B cell (primary cell): ENCODE results near the gene LSM4. TPM values are rescaled to one million over a fixed set of nuclear protein-coding genes. Genes with fewer than 3 reads are reported as not detected.

Experiments used
- ATAC-seq: fragments of 200-7000 bp; cut with Tn5 transposase; one replicate; pipeline ENCODE4 v1.10.0; 2021; ENCODE audit warnings: low read depth, mild to moderate bottlenecking, moderate number of reproducible peaks, moderate library complexity
- CTCF ChIA-PET: fragments of 350-600 bp; sonication (Branson Sonifier 250); formaldehyde crosslinking; loops from one replicate; lab custom pipeline; 2021; ENCODE audit warnings: antibody characterized with exemption, inconsistent platforms; lab: Charles Lee
- POLR2A ChIA-PET: fragments of 350-600 bp; sonication (Branson Sonifier 250); formaldehyde crosslinking; loops from one replicate; lab custom pipeline; 2021; ENCODE audit warnings: antibody characterized with exemption; lab: Charles Lee
- DNase-seq: peaks from one replicate; pipeline ENCODE4 v3.0.0; 2013
- H2AFZ ChIP-seq: 2 replicates; pipeline ENCODE4 v1.6.1; 2012; ENCODE audit warnings: mild to moderate bottlenecking, low read depth, low read length; ENCODE audit not compliant: insufficient read depth, poor library complexity, severe bottlenecking
- H3K27ac ChIP-seq, 2 donors: 1 replicate in 1 of 2; 2 replicates in 1 of 2; pipeline ENCODE4 v1.5.1; 2012 to 2013; ENCODE audit warnings: low read length in 2 of 2, mild to moderate bottlenecking in 2 of 2, moderate library complexity in 1 of 2
- H3K27me3 ChIP-seq, 4 experiments: fragments of 200-600 bp in 1 of 4; sonication (generic) in 1 of 4; replicated peaks in 1 of 4; 1 replicate in 2 of 4; 2 replicates in 2 of 4; pipeline versions ENCODE4 v1.6.1 to v1.7.0; 2013 to 2016; ENCODE audit warnings: low read length in 3 of 4, mild to moderate bottlenecking in 2 of 4, mixed read lengths in 1 of 4, moderate library complexity in 1 of 4; ENCODE audit not compliant: insufficient read depth in 4 of 4, control insufficient read depth in 3 of 4; ENCODE audit errors: control extremely low read depth in 1 of 4
- H3K36me3 ChIP-seq, 2 experiments: replicated peaks in 1 of 2; 1 replicate in 1 of 2; 2 replicates in 1 of 2; pipeline versions ENCODE4 v1.6.1 to v1.7.1; 2013; ENCODE audit warnings: low read length in 1 of 2; ENCODE audit not compliant: insufficient read depth in 2 of 2, control insufficient read depth in 1 of 2; ENCODE audit errors: control extremely low read depth in 1 of 2, extremely low read depth in 1 of 2
- H3K4me1 ChIP-seq, 2 donors: fragments of 200-600 bp in 1 of 2; sonication (generic) in 1 of 2; 1 replicate in 1 of 2; 2 replicates in 1 of 2; pipeline versions ENCODE4 v1.5.1 to v1.6.1; 2013 to 2017; ENCODE audit warnings: low read length in 2 of 2; ENCODE audit not compliant: control insufficient read depth in 2 of 2, insufficient read depth in 2 of 2
- H3K4me2 ChIP-seq: replicated peaks from 2 replicates; pipeline ENCODE3; 2012; ENCODE audit warnings: mild to moderate bottlenecking, low read depth, low read length; ENCODE audit not compliant: poor library complexity, severe bottlenecking
- H3K4me3 ChIP-seq, 5 experiments: fragments of 200-600 bp in 1 of 5; sonication (generic) in 1 of 5; 1 replicate in 3 of 5; 2 replicates in 2 of 5; pipeline versions ENCODE4 v1.5.1 to v1.7.0; 2011 to 2016; ENCODE audit warnings: low read length in 4 of 5, mild to moderate bottlenecking in 4 of 5, low read depth in 2 of 5, control low read depth in 1 of 5, moderate library complexity in 1 of 5; ENCODE audit not compliant: insufficient read depth in 1 of 5; ENCODE audit errors: control extremely low read depth in 1 of 5, extremely low read depth in 1 of 5
- H3K79me2 ChIP-seq: fragments of 200-600 bp; sonication (generic); one replicate; pipeline ENCODE4 v1.6.0; 2016; ENCODE audit warnings: low read length; ENCODE audit not compliant: control insufficient read depth, insufficient read depth
- H3K9ac ChIP-seq: fragments of 200-600 bp; sonication (generic); 2 replicates; pipeline ENCODE4 v1.6.1; 2017; ENCODE audit warnings: mild to moderate bottlenecking, low read length, moderate library complexity
- H3K9me3 ChIP-seq, 3 donors: one replicate each; pipeline versions ENCODE4 v1.6.1 to v1.7.1; 2013; ENCODE audit warnings: low read length in 2 of 3; ENCODE audit not compliant: control insufficient read depth in 2 of 3, insufficient read depth in 1 of 3; ENCODE audit errors: control extremely low read depth in 1 of 3
- H4K20me1 ChIP-seq: 2 replicates; pipeline ENCODE4 v1.6.0; 2012; ENCODE audit warnings: mild to moderate bottlenecking, low read length; ENCODE audit not compliant: insufficient read depth, control insufficient read depth, poor library complexity, severe bottlenecking
- H3K27ac Mint-ChIP-seq: one replicate; pipeline ENCODE4 v1.8.0; 2021; ENCODE audit warnings: mixed read lengths
- H3K27me3 Mint-ChIP-seq: one replicate; pipeline ENCODE4 v1.8.0; 2021; ENCODE audit warnings: mixed read lengths
- H3K4me1 Mint-ChIP-seq: one replicate; pipeline ENCODE4 v1.8.0; 2021; ENCODE audit warnings: mixed read lengths
- H3K4me3 Mint-ChIP-seq: one replicate; pipeline ENCODE4 v1.8.0; 2021; ENCODE audit warnings: mixed read lengths
- H3K9me3 Mint-ChIP-seq: one replicate; pipeline ENCODE4 v1.8.0; 2022; ENCODE audit warnings: mixed read lengths; ENCODE audit not compliant: insufficient read depth
- EZH2 ChIP-seq: IDR thresholded peaks from 2 replicates; pipeline ENCODE4 v1.6.1; 2012; ENCODE audit warnings: borderline replicate concordance, low read depth, mild to moderate bottlenecking, moderate library complexity, low read length; ENCODE audit not compliant: insufficient read depth, poor library complexity, severe bottlenecking
- WGBS: methylation state at CpG from one replicate; pipeline ENCODE4 v1.1.5; 2013; ENCODE audit warnings: missing lambda C conversion rate; ENCODE audit not compliant: insufficient coverage; 5-methylcytosine and 5-hydroxymethylcytosine counted together
- intact Hi-C: fragments of 100-400 bp; cut with micrococcal nuclease; formaldehyde crosslinking; loops from one replicate; pipeline ENCODE4 v1.10.0; 2022
- polyA plus RNA-seq: library from polyadenylated mRNA; depleted of rRNA; stranded (reverse); fragments of >200 nt; gene quantifications from 2 replicates; pipeline ENCODE4 v1.2.3, GENCODE V29; 2012
- total RNA-seq, 2 donors: library from RNA; stranded (reverse); fragments of 120-200 nt in 1 of 2; gene quantifications; 1 replicate in 1 of 2; 2 replicates in 1 of 2; pipeline versions ENCODE4 v1.2.3 to v1.2.4, GENCODE V29; 2013 to 2022
- TF ChIP-seq, protein P1 (sequence below): fragments of 200-600 bp; IDR thresholded peaks from one replicate; pipeline ENCODE4 v1.8.0; 2022; ENCODE audit warnings: antibody characterized with exemption, mild to moderate bottlenecking

The LSM4 gene
- total and polyA plus RNA-seq, 2 donors (not counting 1 experiment from before 2014, with no cell fraction given), result 66.3 to 86.1 TPM

- peak overlapping the region; percentile 82 for H3K4me3 Mint-ChIP-seq
- ATAC-seq (peak; percentile 25), DNase-seq (peak; percentile 88)
- H2AFZ ChIP-seq, result no peak overlapping the region
- CTCF ChIA-PET, result interaction anchor here (1.0 to 6.5 kb wide), 2 partner anchors 10 to 14 kb away, joined by 3 to 138 read pairs; partner anchors contain the start of gene JUND
- no peaks in the 10 kb centered on the region for H3K36me3 ChIP-seq
- no peaks in the 10 kb centered on the region for H3K27me3 Mint-ChIP-seq
- no peaks in the 10 kb centered on the region for H3K27me3 ChIP-seq
- 26% methylated on average over 9 of the region's 9 CpGs for WGBS
- H3K9ac ChIP-seq, result no peak overlapping the region
- TF ChIP-seq EZH2, result no peak
- TF ChIP-seq, protein P1, sequence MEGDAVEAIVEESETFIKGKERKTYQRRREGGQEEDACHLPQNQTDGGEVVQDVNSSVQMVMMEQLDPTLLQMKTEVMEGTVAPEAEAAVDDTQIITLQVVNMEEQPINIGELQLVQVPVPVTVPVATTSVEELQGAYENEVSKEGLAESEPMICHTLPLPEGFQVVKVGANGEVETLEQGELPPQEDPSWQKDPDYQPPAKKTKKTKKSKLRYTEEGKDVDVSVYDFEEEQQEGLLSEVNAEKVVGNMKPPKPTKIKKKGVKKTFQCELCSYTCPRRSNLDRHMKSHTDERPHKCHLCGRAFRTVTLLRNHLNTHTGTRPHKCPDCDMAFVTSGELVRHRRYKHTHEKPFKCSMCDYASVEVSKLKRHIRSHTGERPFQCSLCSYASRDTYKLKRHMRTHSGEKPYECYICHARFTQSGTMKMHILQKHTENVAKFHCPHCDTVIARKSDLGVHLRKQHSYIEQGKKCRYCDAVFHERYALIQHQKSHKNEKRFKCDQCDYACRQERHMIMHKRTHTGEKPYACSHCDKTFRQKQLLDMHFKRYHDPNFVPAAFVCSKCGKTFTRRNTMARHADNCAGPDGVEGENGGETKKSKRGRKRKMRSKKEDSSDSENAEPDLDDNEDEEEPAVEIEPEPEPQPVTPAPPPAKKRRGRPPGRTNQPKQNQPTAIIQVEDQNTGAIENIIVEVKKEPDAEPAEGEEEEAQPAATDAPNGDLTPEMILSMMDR, result no peak
- H3K79me2 ChIP-seq, result peaks cover 9% of the 10 kb centered on the region
- intact Hi-C loops, result loop anchor here (1.0 to 5.0 kb wide), 4 partner anchors 10 to 272 kb away; partner anchors contain the start of genes JUND and LSM4
- H3K9me3 Mint-ChIP-seq, result no peaks in the 10 kb centered on the region
- no peaks in the 10 kb centered on the region for H3K9me3 ChIP-seq
- no peaks in the 10 kb centered on the region for H4K20me1 ChIP-seq
- H3K27ac ChIP-seq, result peak overlapping the region; percentile 71 to 100
- H3K4me1 Mint-ChIP-seq, result peaks cover 53% of the 10 kb centered on the region
- POLR2A ChIA-PET, result interaction anchor here (0.7 to 6.6 kb wide), 3 partner anchors 9 to 15 kb away, joined by 3 to 318 read pairs (median 213); partner anchors contain the start of gene JUND
- no peak overlapping the region for H3K4me2 ChIP-seq
- H3K4me3 ChIP-seq, result no peak overlapping the region
- H3K27ac Mint-ChIP-seq, result peak overlapping the region; percentile 96
- H3K4me1 ChIP-seq, result peaks cover 38 to 52% of the 10 kb centered on the region in 2 donors
Measured at GRCh38 chr19:18294467-18294864, 28.4 kb downstream of the LSM4 start.
